M059J (cell line): ENCODE measurements around the gene KIF18A. TPM values are rescaled to one million over a fixed set of nuclear protein-coding genes. Genes with fewer than 3 reads are reported as not detected.
"Not testable (repeated sequence)": the region's sequence is repeated elsewhere in the genome, so short reads cannot be mapped to it uniquely, and the experiment has no call there.

Experiments used
- DNase-seq: peaks from one replicate; pipeline ENCODE4 v3.0.0-alpha.2; 2012; ENCODE audit warnings: low read depth
- total RNA-seq: library from RNA; depleted of rRNA; stranded (reverse); fragments of >200 nt; shearing (Covaris generic); gene quantifications from 2 replicates; pipeline ENCODE4 v1.2.3, GENCODE V29; 2014

The KIF18A gene
- total RNA-seq, 1 experiment from 2014 or later, result 43.7 TPM

DNA sequence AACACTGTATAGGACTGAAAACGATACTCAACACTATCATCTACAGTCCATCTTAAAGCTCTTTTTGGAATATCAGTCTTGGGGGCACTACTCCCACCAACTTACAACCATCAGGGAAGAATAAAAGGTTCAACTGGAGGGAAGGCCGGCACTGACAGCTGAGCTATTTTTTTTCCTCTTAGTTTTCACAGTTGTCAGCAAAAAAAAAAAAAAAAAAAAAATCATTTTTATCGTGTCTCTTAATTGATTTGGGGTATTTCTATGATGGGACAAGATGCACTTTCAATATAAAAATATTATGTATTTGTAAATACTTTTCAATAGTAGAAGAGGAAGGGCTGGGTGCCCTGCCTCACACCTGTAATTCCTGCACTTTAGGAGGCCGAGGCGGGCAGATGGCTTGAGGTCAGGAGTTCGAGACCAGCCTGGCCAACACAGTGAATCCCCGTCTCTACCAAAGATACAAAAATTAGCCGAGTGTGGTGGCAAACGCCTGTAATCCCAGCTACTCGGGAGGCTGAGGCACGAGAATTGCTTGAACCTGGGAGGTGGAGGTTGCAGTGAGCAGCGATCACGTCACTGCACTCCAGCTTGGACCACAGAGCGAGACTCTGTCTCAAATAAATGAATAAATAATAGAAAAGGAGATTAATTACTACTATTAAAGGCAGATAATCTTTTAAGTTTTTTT lies 1.5 kb downstream of the KIF18A start:
- DNase-seq, result no peak

DNA sequence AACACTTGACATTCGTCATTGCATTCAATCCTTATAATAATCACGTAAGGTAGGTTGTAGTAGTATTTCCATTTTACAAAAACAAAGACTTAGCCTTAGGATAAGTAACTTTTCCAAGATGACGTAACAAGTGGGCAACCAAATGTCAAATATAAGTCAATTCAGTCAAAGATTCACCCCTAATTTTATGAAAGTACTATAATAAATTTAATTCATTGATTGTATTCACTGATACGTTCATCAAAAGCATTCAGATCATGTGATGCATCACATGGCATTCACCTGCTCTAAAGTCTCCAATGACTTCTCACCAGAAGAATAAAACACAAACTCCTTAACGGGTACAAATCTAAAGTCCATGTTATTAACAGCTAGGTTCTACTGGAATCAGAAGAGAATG lies 2.1 kb downstream of the KIF18A start:
- no peak for DNase-seq

DNA sequence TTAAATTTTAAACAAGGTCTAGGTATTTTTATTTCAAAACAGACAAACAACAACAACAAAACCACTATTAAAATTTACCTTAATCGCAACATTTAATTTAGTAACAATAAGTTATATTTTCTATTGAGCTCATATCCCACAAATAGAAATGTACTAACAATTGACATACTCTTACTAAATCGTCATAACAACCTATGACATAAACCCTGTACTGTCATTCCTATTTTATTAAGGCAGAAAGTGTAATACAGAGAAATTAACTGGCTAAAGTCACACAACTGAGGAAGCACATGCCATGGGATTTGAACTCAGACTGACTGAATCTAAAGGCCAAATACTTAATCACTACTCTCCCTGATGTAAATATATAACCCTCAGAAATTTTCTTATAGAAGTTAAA lies 3.0 kb downstream of the KIF18A start:
- DNase-seq, result no peak

- DNase-seq, result no peak
These were observed 3.5 kb downstream of the KIF18A start for GRCh38 chr11:28104425-28104824.

GRCh38 chr11:28102300-28102699 lies 5.7 kb downstream of the KIF18A start:
- peak; percentile 69 for DNase-seq

DNA sequence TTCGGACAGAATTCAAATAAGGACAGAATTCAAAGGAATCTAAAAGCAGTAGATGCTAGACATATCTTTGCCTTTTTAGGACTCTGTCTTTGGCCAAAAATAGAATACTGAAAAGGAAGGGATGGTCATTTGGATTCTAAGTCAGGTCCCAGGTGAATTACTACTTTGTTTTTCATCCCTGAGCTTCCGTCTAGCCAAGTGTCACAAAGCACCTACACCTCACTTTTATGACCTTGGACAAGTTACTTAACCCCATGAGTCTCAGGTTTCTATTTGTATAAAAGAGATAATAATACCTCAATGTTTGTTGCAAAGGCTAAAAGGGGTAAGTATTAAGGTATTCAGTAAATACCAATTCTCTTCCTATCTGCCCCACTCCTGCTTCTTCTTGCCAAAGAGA lies 7.3 kb downstream of the KIF18A start:
- no peak for DNase-seq

- DNase-seq, result no peak
These were observed 8.2 kb downstream of the KIF18A start for GRCh38 chr11:28099715-28100114.

DNA sequence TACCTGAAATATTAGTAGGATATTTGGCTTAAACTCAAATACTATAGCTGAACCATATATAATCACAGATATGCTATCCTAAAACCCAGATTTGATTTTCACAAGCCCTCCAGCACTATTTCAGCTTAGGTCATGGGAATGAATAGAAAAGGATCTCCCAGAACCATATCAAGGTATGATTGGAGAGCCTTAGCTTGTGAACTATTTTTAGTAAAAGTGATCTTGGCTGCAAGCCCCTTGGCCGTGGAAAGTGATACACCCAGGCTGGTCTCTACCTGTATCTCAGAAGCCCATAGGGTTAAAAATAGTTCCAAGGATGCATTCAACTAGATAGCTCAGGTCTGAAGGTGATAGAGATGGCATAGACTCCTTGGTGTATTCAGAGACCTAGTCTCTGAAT lies 9.7 kb downstream of the KIF18A start:
- DNase-seq, result no peak

GRCh38 chr11:28092786-28093185 lies 15.2 kb downstream of the KIF18A start:
- no peak for DNase-seq

DNA sequence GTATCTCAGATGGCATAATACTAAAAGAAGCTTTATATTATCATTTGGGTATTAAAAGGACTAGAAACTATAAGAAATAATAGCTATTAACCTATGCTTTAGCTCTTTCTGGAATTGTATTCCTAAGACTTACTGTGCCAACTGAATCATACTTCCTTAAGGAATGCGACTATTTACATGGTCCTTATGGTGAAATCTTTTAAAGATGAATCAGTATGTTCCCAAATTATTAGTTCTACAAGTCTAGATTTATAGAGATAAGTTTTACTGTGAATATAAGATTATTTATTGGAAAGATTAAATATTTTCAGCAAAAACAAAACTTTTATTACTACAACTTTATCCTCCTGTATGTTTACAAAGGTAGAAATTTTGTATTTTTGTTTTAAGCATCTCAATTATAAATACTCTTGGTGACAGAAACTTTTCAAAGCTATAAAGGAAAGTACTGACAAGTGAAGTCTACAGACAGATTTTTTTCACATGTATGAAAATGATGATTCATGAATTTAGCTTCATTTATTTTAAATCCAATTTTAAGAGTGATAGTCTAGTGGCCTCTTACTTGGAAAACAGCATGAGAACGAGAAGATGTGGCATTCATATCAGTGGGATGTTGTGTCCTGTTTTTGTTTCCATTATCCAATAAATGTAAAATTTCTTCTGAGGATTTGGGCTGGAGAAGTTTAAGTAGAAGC lies 17.8 kb downstream of the KIF18A start:
- no peak for DNase-seq

- DNase-seq, result no peak
These were observed 18.6 kb downstream of the KIF18A start for GRCh38 chr11:28089378-28089777.

GRCh38 chr11:28087693-28088092 lies 20.3 kb downstream of the KIF18A start:
- peak; percentile 46 for DNase-seq

GRCh38 chr11:28087192-28087591 lies 20.8 kb downstream of the KIF18A start:
- DNase-seq, result not testable (repeated sequence)

DNA sequence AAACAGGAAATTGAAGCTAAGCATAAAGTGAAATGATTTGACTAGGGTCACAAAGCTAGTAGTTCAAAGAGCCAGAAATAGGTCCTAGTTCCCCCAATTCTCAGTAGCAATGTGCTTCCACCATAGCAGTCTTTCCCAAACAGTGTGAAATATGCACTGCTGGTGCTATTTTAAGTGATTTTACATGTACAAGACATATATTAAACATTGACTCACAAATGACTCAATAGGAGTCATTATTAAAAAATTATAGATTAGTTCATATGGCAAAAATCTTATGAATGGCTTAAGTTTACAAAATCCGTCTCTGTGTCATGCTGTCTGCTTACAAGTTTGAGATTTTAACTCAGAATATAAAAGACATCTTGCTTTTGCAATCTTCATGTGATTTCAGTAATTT lies 21.4 kb downstream of the KIF18A start:
- DNase-seq, result no peak

- no peak for DNase-seq
These were observed 24.8 kb downstream of the KIF18A start for GRCh38 chr11:28083118-28083517.

GRCh38 chr11:28077521-28077920 lies 30.4 kb downstream of the KIF18A start:
- DNase-seq, result no peak

GRCh38 chr11:28072321-28072720 lies 35.6 kb downstream of the KIF18A start:
- DNase-seq, result peak; percentile 32

- no peak for DNase-seq
These were observed 36.7 kb downstream of the KIF18A start for GRCh38 chr11:28071305-28071704.

GRCh38 chr11:28058333-28058732 lies 49.6 kb downstream of the KIF18A start:
- peak; percentile 32 for DNase-seq

DNA sequence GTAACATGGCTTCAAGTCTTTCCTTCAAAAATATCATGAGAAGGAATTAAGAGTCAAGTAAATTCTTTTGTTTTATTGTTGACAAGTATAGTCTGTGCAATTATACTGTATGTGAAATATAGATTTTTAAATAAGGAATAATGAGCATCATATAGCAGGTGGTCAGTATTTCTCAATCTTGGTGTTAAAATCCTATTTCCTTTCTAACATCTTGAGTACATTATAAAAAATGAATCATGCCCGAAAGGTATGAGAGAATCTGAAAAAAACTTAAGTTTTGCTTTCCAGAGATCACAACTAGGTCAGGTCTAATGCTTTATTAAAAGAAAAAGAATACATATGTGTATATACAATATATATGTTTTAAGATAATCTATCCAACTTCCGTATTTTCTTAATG lies 53.1 kb downstream of the KIF18A start:
- DNase-seq, result no peak

DNA sequence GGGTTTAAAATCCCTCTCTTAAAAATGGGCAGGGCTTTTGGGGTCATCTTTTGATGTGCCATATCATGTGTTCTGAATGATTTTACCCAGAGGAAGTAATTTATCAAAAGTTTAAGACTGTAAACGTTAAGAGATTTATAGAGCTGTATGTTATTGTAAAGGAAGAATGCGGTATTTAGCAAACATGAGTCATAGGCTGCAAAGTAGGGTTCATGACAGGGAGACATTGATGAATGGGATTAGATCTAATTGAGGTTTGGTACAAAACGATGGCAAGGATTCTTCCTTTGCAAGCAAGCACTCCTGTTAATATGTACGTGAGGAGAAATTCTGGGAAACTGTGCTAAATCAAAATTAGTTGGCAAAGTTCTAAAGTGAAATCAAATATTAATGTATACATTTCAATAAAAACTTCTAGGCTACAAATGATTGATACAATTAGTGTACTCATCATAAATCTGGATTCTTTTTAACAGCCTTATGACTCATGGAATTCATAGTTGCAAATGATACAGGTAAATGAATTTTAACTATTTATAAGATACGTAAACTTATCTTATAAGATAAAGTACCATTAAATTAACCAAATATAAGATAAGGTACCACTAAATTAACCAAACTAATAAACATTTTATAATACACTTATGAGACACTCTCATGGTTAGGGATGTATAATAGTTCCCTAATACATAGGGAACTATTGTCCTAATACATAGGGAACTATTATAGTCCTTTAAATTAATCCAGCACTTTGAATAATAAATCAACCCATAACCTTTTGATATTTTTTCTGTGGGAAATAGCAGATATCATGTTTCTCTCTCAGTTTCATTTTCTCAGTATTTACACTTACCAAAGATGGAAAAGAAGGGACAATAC lies 58.4 kb downstream of the KIF18A start:
- peak; percentile 77 for DNase-seq

DNA sequence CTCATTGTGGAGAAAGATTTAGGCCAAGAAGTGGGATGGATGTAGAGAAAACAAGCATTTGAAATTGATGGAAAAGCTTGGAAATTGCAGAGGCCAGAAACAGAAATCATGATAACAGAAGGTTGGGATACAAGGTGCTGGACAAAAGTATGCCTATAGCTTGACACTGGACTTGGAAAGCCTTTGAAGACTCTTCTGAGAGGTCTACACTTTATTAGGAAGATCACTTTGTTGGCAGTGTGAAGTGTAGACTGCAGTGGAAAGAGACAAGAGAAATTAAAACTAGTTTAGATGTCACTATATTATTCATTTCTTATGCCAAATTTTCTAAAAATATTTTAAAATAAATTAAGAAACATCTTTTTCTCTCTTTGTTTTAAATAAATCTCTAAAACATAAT lies 59.1 kb downstream of the KIF18A start:
- no peak for DNase-seq
